GDM1 (cell line): ENCODE results near the gene OCA2.

Experiments
- DNase-seq: peaks from one replicate; lab custom pipeline; 2025; lab: John Stamatoyannopoulos, UW

The OCA2 gene

GRCh38 chr15:28120359-28120640 lies 21.2 kb upstream of the OCA2 start:
- DNase-seq: no peak

GRCh38 chr15:28118531-28118930 lies 19.4 kb upstream of the OCA2 start:
- DNase-seq: no peak

- no peak for DNase-seq
These were observed 19.0 kb upstream of the OCA2 start for GRCh38 chr15:28118083-28118482.

GRCh38 chr15:28117432-28117990 lies 18.4 kb upstream of the OCA2 start:
- DNase-seq: no peak

- no peak for DNase-seq
These were observed 17.7 kb upstream of the OCA2 start for GRCh38 chr15:28116521-28117431.

- DNase-seq: no peak
These were observed 16.8 kb upstream of the OCA2 start for GRCh38 chr15:28115871-28116270.

- DNase-seq: no peak
These were observed 15.9 kb upstream of the OCA2 start for GRCh38 chr15:28114721-28115622.

- DNase-seq: no peak
These were observed 15.0 kb upstream of the OCA2 start for GRCh38 chr15:28114114-28114455.

GRCh38 chr15:28113394-28114113 lies 14.4 kb upstream of the OCA2 start:
- DNase-seq: no peak

GRCh38 chr15:28112962-28113361 lies 13.8 kb upstream of the OCA2 start:
- no peak for DNase-seq

- no peak for DNase-seq
These were observed 13.1 kb upstream of the OCA2 start for GRCh38 chr15:28112101-28112760.

GRCh38 chr15:28111543-28111942 lies 12.4 kb upstream of the OCA2 start:
- DNase-seq: no peak

- no peak for DNase-seq
These were observed 11.4 kb upstream of the OCA2 start for GRCh38 chr15:28110481-28110881.

GRCh38 chr15:28109626-28110455 lies 10.7 kb upstream of the OCA2 start:
- DNase-seq: no peak

GRCh38 chr15:28107904-28108275 lies 8.8 kb upstream of the OCA2 start:
- no peak for DNase-seq

- no peak for DNase-seq
These were observed 8.2 kb upstream of the OCA2 start for GRCh38 chr15:28107111-28107903.

GRCh38 chr15:28106294-28107110 lies 7.4 kb upstream of the OCA2 start:
- no peak for DNase-seq

- DNase-seq: no peak
These were observed 6.7 kb upstream of the OCA2 start for GRCh38 chr15:28105793-28106192.

- no peak for DNase-seq
These were observed 6.2 kb upstream of the OCA2 start for GRCh38 chr15:28105224-28105791.
